HCT116 (cell line): ENCODE data around the gene TMEM61. TPM values are rescaled to one million over a fixed set of nuclear protein-coding genes. Genes with fewer than 3 reads are reported as not detected.

ENCODE experiments used
- ATAC-seq: fragments of 200-7000 bp; cut with Tn5 transposase; 2 replicates; pipeline ENCODE4 v1.9.1; 2020; ENCODE audit warnings: mild to moderate bottlenecking, moderate library complexity
- BruUV-seq: library from RNA; stranded (reverse); fragments of 400-500 nt; replicated peaks from 2 replicates; lab custom pipeline; 2021; lab: Mats Ljungman, UMichigan
- CTCF ChIA-PET: fragments of 300-600 bp; sonication (Branson Sonifier 250); formaldehyde crosslinking; loops from one replicate; lab custom pipeline; 2021; ENCODE audit warnings: antibody characterized with exemption; lab: Charles Lee
- POLR2A ChIA-PET: fragments of 300-600, 350-600 bp; sonication (Branson Sonifier 250); formaldehyde crosslinking; loops from one replicate; lab custom pipeline; 2021; ENCODE audit warnings: antibody characterized with exemption; lab: Charles Lee
- RAD21 ChIA-PET, 2 experiments: fragments of 300-600 bp; sonication (Branson Sonifier 250); formaldehyde crosslinking; loops; one replicate each; lab custom pipeline; 2023; ENCODE audit warnings: low total read pairs in 2 of 2; ENCODE audit not compliant: uncharacterized antibody in 2 of 2, unreplicated experiment in 2 of 2, low non-redundant PET in 1 of 2; lab: Charles Lee
- DNase-seq: peaks from one replicate; pipeline ENCODE4 v3.0.0-alpha.2; 2010; ENCODE audit warnings: low read depth, low spot score
- H2AFZ ChIP-seq: fragments of 200-600 bp; shearing (Covaris generic), sonication (generic); 2 replicates; pipeline ENCODE4 v1.6.1; 2017; ENCODE audit warnings: low read depth, mixed run types, mixed read lengths, antibody characterized with exemption, low read length; ENCODE audit not compliant: poor library complexity, severe bottlenecking
- H3K27ac ChIP-seq: 2 replicates; pipeline ENCODE4 v1.5.1; 2012; ENCODE audit warnings: low read depth, low read length
- H3K27me3 ChIP-seq: fragments of 200-600 bp; sonication (generic); 2 replicates; pipeline ENCODE4 v1.6.1; 2016; ENCODE audit warnings: mixed run types, low read length, mixed read lengths; ENCODE audit not compliant: insufficient read depth
- H3K36me3 ChIP-seq, 2 experiments: fragments of 200-500 bp in 1 of 2; fragments of 200-600 bp in 1 of 2; sonication (Bioruptor generic) in 1 of 2; sonication (generic) in 1 of 2; 2 replicates each; pipeline versions ENCODE4 v1.5.1 to v1.6.1; 2014 to 2016; ENCODE audit warnings: low read length in 2 of 2, inconsistent platforms in 1 of 2, mixed read lengths in 1 of 2, mixed run types in 1 of 2; ENCODE audit not compliant: insufficient read depth in 2 of 2, control insufficient read depth in 1 of 2
- H3K4me1 ChIP-seq, 2 experiments: fragments of 200-600 bp in 1 of 2; sonication (generic) in 1 of 2; 2 replicates each; pipeline versions ENCODE4 v1.5.1 to v1.6.1; 2012 to 2017; ENCODE audit warnings: low read length in 2 of 2, inconsistent platforms in 1 of 2, mild to moderate bottlenecking in 1 of 2, mixed read lengths in 1 of 2, mixed run types in 1 of 2, moderate library complexity in 1 of 2; ENCODE audit not compliant: insufficient read depth in 2 of 2, control insufficient read depth in 1 of 2
- H3K4me2 ChIP-seq: fragments of 200-600 bp; sonication (generic); 2 replicates; pipeline ENCODE4 v1.6.1; 2017; ENCODE audit warnings: mixed run types, low read length, mixed read lengths
- H3K4me3 ChIP-seq, 2 experiments: fragments of 200-600 bp in 1 of 2; sonication (generic) in 1 of 2; replicated peaks in 1 of 2; 2 replicates each; pipeline ENCODE4 v1.5.1; 2011 to 2016; ENCODE audit warnings: low read length in 2 of 2, control low read depth in 1 of 2, low read depth in 1 of 2, mild to moderate bottlenecking in 1 of 2, mixed read lengths in 1 of 2, mixed run types in 1 of 2
- H3K79me2 ChIP-seq: fragments of 200-600 bp; sonication (generic); 2 replicates; pipeline ENCODE4 v1.6.1; 2017; ENCODE audit warnings: mild to moderate bottlenecking, mixed run types, low read length, moderate library complexity, mixed read lengths; ENCODE audit not compliant: insufficient read depth
- H3K9ac ChIP-seq: fragments of 200-600 bp; sonication (generic); 2 replicates; pipeline ENCODE4 v1.6.1; 2016; ENCODE audit warnings: low read length, mixed read lengths
- H3K9me2 ChIP-seq: fragments of 200-600 bp; sonication (generic), shearing (Covaris generic); 2 replicates; pipeline ENCODE4 v1.6.1; 2017; ENCODE audit warnings: mixed run types, mild to moderate bottlenecking, moderate library complexity; ENCODE audit not compliant: insufficient read depth
- H3K9me3 ChIP-seq, 2 experiments: fragments of 200-500 bp in 1 of 2; fragments of 200-600 bp in 1 of 2; sonication (Bioruptor generic) in 1 of 2; sonication (generic) in 1 of 2; 2 replicates each; pipeline ENCODE4 v1.6.1; 2014 to 2017; ENCODE audit warnings: low read length in 2 of 2, mixed read lengths in 2 of 2, inconsistent platforms in 1 of 2, low read depth in 1 of 2, mild to moderate bottlenecking in 1 of 2, mixed run types in 1 of 2, moderate library complexity in 1 of 2; ENCODE audit not compliant: control insufficient read depth in 1 of 2, insufficient read depth in 1 of 2
- H4K20me1 ChIP-seq: fragments of 200-600 bp; sonication (generic), shearing (Covaris generic); 2 replicates; pipeline ENCODE4 v1.6.1; 2017; ENCODE audit warnings: mixed run types, mild to moderate bottlenecking, moderate library complexity; ENCODE audit not compliant: insufficient read depth
- ATF3 ChIP-seq: IDR thresholded peaks from 2 replicates; pipeline ENCODE4 v1.6.1; 2012
- CBX3 ChIP-seq: IDR thresholded peaks from 2 replicates; pipeline ENCODE4 v1.6.1; 2012; ENCODE audit warnings: low read depth
- CEBPB ChIP-seq: IDR thresholded peaks from 2 replicates; pipeline ENCODE4 v1.6.1; 2012; ENCODE audit warnings: low read depth
- CTCF ChIP-seq, 3 experiments: fragments of 200-600 bp in 1 of 3; sonication (generic) in 1 of 3; IDR thresholded peaks in 2 of 3; conservative IDR thresholded peaks in 1 of 3; 2 replicates each; pipeline ENCODE4 v1.5.1; 2012 to 2017; ENCODE audit warnings: low read depth in 2 of 3, low read length in 2 of 3, antibody characterized with exemption in 1 of 3, borderline replicate concordance in 1 of 3, control low read depth in 1 of 3, mild to moderate bottlenecking in 1 of 3, mixed read lengths in 1 of 3, mixed run types in 1 of 3, moderate library complexity in 1 of 3; ENCODE audit not compliant: insufficient read depth in 1 of 3
- EGR1 ChIP-seq: IDR thresholded peaks from 2 replicates; pipeline ENCODE4 v1.6.1; 2012; ENCODE audit warnings: low read depth
- ELF1 ChIP-seq: IDR thresholded peaks from 2 replicates; pipeline ENCODE4 v1.6.1; 2012; ENCODE audit warnings: low read depth, borderline replicate concordance
- EZH2 ChIP-seq: fragments of 200-600 bp; sonication (generic); IDR thresholded peaks from 2 replicates; pipeline ENCODE4 v1.6.1; 2017; ENCODE audit warnings: antibody characterized with exemption, mixed run types
- EZH2phosphoT487 ChIP-seq: fragments of 200-600 bp; IDR thresholded peaks from 2 replicates; pipeline ENCODE4 v1.6.1; 2018; ENCODE audit warnings: antibody characterized with exemption, borderline replicate concordance
- FOSL1 ChIP-seq: IDR thresholded peaks from 2 replicates; pipeline ENCODE4 v1.6.1; 2012; ENCODE audit warnings: low read depth
- JUND ChIP-seq: IDR thresholded peaks from 2 replicates; pipeline ENCODE4 v1.6.1; 2012
- MAX ChIP-seq: IDR thresholded peaks from 2 replicates; pipeline ENCODE4 v1.6.1; 2012
- POLR2A ChIP-seq: IDR thresholded peaks from 2 replicates; pipeline ENCODE4 v1.7.0; 2011; ENCODE audit warnings: borderline replicate concordance; ENCODE audit not compliant: insufficient read depth, insufficient read length; ENCODE audit errors: extremely low read depth
- RAD21 ChIP-seq: IDR thresholded peaks from 2 replicates; pipeline ENCODE4 v1.6.1; 2012; ENCODE audit warnings: low read depth, mild to moderate bottlenecking
- SP1 ChIP-seq: IDR thresholded peaks from 2 replicates; pipeline ENCODE4 v1.6.1; 2012; ENCODE audit warnings: low read depth
- TCF7L2 ChIP-seq: IDR thresholded peaks from 2 replicates; pipeline ENCODE4 v1.7.0; 2011; ENCODE audit warnings: borderline replicate concordance, inconsistent platforms; ENCODE audit not compliant: insufficient read depth, insufficient read length; ENCODE audit errors: extremely low read depth
- YY1 ChIP-seq: IDR thresholded peaks from 2 replicates; pipeline ENCODE4 v1.6.1; 2011; ENCODE audit warnings: low read length, low read depth, moderate library complexity, mild to moderate bottlenecking; ENCODE audit not compliant: insufficient replicate concordance; ENCODE audit errors: extremely low read depth
- intact Hi-C: fragments of 100-400 bp; cut with micrococcal nuclease; formaldehyde crosslinking; loops from 2 replicates; pipeline ENCODE4 v1.10.0; 2022
- total RNA-seq: library from RNA; stranded (reverse); gene quantifications from one replicate; pipeline ENCODE4 v1.2.1, GENCODE V29; 2021; ENCODE audit not compliant: unreplicated experiment

TMEM61 gene
- total RNA-seq, 1 experiment from 2014 or later: 4.4 TPM

GRCh38 chr1:55001311-55001710 lies 20.9 kb downstream of the TMEM61 start:
- no peak overlapping the region for H3K4me2 ChIP-seq
- H3K4me1 ChIP-seq: peaks cover 0 to 4% of the 10 kb centered on the region in 2 experiments; a peak in 1 of 4 replicates
- intact Hi-C loops: no loop called here
- no peak overlapping the region for H2AFZ ChIP-seq
- POLR2A ChIA-PET: no interaction called here
- RAD21 ChIA-PET: no interaction called here
- no peaks in the 10 kb centered on the region for H3K79me2 ChIP-seq
- no peak for ATAC-seq
- TF ChIP-seq FOSL1 (no peak), CBX3 (no peak), ATF3 (no peak), SP1 (no peak), CEBPB (no peak), MAX (no peak), EZH2 (no peak), CTCF (IDR thresholded peaks at IDR 0.05 in 2 of 3, conservative IDR thresholded peaks at IDR 0.05 in 1 of 3; ENCODE audit: borderline replicate concordance in 1 of 3, insufficient read depth in 1 of 3, low read depth in 2 of 3, low read length in 2 of 3) (no peak), POLR2A (no peak), RAD21 (no peak), JUND (no peak), ELF1 (no peak), YY1 (no peak), TCF7L2 (no peak), EZH2phosphoT487 (no peak), EGR1 (no peak)
- no peak overlapping the region for H3K4me3 ChIP-seq
- H3K36me3 ChIP-seq: no peaks in the 10 kb centered on the region
- BruUV-seq: no TSS peak
- CTCF ChIA-PET: interaction anchor here (1.1 to 1.4 kb wide), 2 partner anchors 21 to 50 kb away, joined by 3 to 6 read pairs; no protein-coding TSS in a partner anchor
- H3K27me3 ChIP-seq: no peaks in the 10 kb centered on the region
- H3K9ac ChIP-seq: no peak overlapping the region
- DNase-seq: no peak
- no peak overlapping the region for H3K27ac ChIP-seq
- H3K9me3 ChIP-seq: no peaks in the 10 kb centered on the region
- H4K20me1 ChIP-seq: no peaks in the 10 kb centered on the region
- no peaks in the 10 kb centered on the region for H3K9me2 ChIP-seq
